CD4-positive, alpha-beta T cell treated with Interleukin-12 subunit alpha and Interleukin-12 subunit beta, for 1 hour (primary cell): ENCODE results near the gene MAPKAPK2.

Source experiments
- DNase-seq: peaks from one replicate; pipeline ENCODE4 v3.0.0-alpha.2; 2020

Gene MAPKAPK2

GRCh38 chr1:206783506-206783905, 98.8 kb downstream of the MAPKAPK2 start:
- DNase-seq: no peak
